Measurements from ENCODE around the gene PA2G4.
A peak's percentile ranks its signal among the peaks of the same experiment; 100 is the strongest.

PA2G4 gene

GRCh38 chr12:56118688-56119357, 14.5 kb downstream of the PA2G4 start:
- in situ Hi-C loops (cut with HindIII; ENCODE audit: low pct_ligation_motif_present, low pct_unique_long_range_greater_than_20kb, low sequenced_read_pairs) = loop anchor here (5.0 kb wide), 1 partner anchor 68 kb away; the partner anchor contains the start of gene SMARCC2
- DNase-seq = no peak

DNA sequence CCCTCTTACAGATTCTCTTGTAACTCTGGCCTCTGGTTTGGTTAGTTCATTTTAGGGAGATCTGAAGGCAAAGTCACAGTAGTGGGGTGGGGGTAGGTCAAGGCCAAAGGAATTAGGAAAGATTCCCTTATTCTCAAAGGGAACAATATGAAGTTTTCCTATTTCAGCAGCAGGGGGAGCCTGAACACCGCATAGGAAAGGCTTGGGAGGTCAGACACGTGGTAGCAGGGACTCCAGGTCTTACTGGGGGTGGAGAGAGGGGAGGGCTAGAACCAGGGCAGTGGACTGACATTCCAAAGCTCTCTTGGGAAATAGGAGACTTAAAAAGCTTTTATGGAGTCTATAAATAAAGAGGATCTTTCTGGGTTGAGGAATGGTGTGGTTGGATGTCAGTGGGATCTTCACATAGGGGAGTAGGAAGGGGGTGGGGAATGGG, 15.0 kb downstream of the PA2G4 start:
- peak; percentile 96 for DNase-seq
- in situ Hi-C loops (cut with HindIII; ENCODE audit: low pct_ligation_motif_present, low pct_unique_long_range_greater_than_20kb, low sequenced_read_pairs) = loop anchor here (5.0 kb wide), 1 partner anchor 68 kb away; the partner anchor contains the start of gene SMARCC2

- in situ Hi-C loops (cut with HindIII; ENCODE audit: low pct_ligation_motif_present, low pct_unique_long_range_greater_than_20kb, low sequenced_read_pairs) = no loop called here
- DNase-seq = peak; percentile 46
These were observed 15.9 kb downstream of the PA2G4 start for GRCh38 chr12:56120158-56120846.

DNA sequence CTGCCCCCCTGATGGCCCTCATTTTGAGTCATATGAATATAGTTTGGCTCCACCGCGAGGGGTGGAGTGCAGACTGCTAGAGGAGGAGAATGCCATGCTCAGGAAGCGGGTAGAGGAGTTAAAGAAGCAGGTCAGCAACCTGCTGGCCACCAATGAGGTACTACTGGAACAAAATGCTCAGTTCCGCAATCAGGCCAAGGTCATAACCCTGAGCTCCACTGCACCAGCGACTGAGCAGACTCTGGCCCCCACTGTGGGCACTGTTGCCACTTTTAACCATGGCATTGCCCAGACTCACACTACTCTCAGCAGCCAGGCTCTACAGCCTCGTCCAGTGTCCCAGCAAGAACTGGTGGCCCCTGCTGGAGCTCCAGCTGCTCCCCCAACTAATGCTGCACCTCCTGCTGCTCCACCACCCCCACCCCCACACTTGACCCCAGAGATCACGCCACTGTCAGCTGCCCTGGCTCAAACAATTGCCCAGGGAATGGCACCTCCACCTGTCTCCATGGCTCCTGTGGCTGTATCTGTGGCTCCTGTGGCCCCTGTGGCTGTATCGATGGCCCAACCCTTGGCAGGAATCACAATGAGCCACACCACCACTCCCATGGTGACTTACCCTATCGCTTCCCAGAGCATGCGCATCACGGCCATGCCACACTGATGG, 17.0 kb downstream of the PA2G4 start:
- in situ Hi-C loops (cut with HindIII; ENCODE audit: low pct_ligation_motif_present, low pct_unique_long_range_greater_than_20kb, low sequenced_read_pairs) = no loop called here
- no peak for DNase-seq

DNA sequence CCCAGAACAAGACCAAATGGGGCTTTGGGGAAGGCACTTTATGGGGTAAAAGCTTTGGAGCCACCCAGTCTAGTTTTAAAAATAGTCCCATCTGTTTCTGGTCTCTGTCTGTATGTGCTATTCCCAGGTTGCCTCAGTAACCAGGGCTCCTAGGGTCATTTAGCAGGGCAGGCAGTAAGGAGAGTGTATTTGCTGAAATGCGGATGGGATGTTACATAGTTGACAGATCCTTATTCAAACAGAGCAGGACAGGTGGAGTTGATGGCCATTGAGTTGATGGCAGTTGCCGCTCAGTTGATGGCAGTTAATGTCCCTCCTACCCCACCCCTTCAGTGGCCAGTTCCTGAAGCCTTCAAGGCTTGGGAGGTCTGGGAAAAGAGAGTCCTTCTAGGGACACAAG, 18.3 kb downstream of the PA2G4 start:
- no peak for DNase-seq
- in situ Hi-C loops (cut with HindIII; ENCODE audit: low pct_ligation_motif_present, low pct_unique_long_range_greater_than_20kb, low sequenced_read_pairs) = no loop called here

GRCh38 chr12:56124133-56124532, 19.8 kb downstream of the PA2G4 start:
- no peak for DNase-seq
- in situ Hi-C loops (cut with HindIII; ENCODE audit: low pct_ligation_motif_present, low pct_unique_long_range_greater_than_20kb, low sequenced_read_pairs) = no loop called here

DNA sequence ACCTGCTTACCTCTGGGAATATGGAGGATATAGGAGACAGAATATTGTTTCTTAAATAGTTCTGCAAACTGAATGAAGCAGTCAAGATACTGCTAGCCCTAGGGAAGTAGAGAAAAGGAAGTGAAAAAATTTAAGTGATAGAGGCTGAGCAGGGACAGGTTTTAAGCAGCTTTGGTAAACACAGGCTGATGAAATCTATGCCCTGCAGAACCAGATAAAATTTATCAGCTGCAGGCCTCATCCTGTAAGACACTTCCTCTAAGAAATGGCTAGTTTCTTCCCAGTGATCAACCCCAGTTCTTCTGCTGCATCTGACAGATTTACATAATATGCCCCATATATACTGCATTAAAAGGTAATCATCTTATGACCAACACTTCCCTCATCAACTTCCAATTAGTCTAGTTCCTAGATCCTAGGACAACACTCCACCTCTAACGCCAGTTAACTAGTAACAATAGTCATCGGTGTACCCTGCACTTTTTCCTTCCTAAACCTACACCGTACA, 22.4 kb downstream of the PA2G4 start:
- in situ Hi-C loops (cut with HindIII; ENCODE audit: low pct_ligation_motif_present, low pct_unique_long_range_greater_than_20kb, low sequenced_read_pairs) = no loop called here
- no peak for DNase-seq

DNA sequence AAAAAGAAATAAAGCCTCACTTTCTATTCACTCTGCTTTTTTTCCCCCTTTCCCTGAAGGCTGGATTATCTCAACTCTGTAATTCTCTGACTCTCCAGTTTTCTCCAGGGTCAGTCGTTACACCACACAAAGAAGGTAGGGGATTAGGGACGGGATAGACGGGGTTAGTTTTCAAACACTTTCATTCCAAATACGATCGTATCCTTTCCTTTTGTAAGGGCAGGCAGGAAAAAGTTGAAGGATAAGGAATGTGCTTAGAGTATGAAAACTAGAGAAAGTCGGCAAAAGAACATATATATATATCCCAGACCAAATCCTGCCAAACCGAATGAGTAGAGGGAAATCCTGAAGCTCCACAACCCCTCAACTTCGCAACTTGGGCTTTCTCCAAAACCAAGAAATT, 23.1 kb downstream of the PA2G4 start:
- in situ Hi-C loops (cut with HindIII; ENCODE audit: low pct_ligation_motif_present, low pct_unique_long_range_greater_than_20kb, low sequenced_read_pairs) = no loop called here
- DNase-seq = no peak

DNA sequence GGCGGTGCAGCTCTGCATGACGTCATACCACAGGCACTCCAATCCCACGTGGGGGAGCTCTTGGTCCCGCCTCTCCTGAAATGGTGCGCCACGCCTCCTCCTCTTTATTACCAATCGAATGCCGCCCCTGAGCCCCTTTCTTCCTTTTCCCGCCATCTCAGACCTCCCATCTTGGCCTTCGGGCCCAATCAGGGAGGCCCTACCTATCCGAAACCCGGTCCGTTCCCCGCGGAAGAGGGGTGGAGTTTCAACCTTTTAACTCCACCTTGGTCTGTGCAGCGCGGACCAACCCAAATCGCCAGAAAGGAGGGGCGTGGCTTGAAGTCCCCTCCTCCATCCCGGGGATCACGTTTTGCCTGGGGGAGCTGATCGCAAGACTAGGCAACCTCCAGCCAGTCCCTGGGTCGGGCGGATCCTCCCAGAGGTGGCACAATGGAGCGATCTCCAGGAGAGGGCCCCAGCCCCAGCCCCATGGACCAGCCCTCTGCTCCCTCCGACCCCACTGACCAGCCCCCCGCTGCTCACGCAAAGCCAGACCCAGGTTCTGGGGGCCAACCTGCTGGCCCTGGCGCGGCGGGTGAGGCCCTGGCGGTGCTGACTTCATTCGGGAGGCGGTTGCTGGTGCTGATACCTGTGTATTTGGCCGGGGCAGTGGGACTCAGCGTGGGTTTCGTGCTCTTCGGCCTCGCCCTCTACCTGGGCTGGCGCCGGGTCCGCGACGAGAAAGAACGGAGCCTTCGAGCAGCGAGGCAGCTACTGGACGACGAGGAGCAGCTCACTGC, 23.7 kb downstream of the PA2G4 start, which contains the start of gene ESYT1:
Gene ESYT1 (plus strand): TSS at position 380 of the 782 bp plus-strand sequence. CDS start 53 bp downstream, at position 433.
- in situ Hi-C loops (cut with HindIII; ENCODE audit: low pct_ligation_motif_present, low pct_unique_long_range_greater_than_20kb, low sequenced_read_pairs) = no loop called here
- peak; percentile 100 for DNase-seq

GRCh38 chr12:56128670-56129205, 24.4 kb downstream of the PA2G4 start:
- in situ Hi-C loops (cut with HindIII; ENCODE audit: low pct_ligation_motif_present, low pct_unique_long_range_greater_than_20kb, low sequenced_read_pairs) = no loop called here
- DNase-seq = peak; percentile 34

DNA sequence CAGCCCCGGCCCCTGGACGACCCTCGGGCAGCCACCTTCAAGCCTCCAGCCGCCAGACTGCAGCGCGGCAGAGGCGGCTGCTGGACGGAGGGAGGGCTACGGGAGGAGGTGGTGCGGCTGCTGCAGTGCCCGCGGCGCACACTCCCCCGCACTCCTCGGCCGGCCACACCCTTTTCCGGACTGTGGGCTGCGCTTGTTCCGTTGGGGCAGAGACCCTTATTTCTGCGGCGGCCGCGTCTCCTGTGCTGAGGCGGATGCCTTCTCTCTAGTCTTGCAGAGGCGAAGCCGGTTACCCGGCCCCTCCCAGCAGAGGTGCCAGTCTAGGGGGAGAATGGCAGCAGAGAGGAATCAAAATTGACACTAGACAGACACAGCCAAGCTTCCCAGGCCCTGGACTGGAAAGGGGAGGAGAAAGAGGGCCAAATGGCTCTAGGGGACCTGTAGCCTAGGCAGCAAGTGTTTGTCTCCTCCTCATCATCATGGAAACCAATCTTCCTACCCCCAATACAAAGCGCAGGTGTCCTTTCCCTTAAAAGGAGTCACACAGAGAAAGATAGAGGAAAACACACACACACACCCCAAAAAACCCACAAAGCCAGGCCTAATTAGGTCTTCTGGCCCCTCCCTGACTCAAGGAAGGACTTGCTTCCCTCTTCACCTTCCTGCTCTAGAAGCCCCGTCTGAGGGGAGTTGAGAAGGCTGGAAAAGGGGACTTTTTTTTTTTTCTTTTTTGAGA, 25.0 kb downstream of the PA2G4 start:
- DNase-seq = peak; percentile 65
- in situ Hi-C loops (cut with HindIII; ENCODE audit: low pct_ligation_motif_present, low pct_unique_long_range_greater_than_20kb, low sequenced_read_pairs) = no loop called here

DNA sequence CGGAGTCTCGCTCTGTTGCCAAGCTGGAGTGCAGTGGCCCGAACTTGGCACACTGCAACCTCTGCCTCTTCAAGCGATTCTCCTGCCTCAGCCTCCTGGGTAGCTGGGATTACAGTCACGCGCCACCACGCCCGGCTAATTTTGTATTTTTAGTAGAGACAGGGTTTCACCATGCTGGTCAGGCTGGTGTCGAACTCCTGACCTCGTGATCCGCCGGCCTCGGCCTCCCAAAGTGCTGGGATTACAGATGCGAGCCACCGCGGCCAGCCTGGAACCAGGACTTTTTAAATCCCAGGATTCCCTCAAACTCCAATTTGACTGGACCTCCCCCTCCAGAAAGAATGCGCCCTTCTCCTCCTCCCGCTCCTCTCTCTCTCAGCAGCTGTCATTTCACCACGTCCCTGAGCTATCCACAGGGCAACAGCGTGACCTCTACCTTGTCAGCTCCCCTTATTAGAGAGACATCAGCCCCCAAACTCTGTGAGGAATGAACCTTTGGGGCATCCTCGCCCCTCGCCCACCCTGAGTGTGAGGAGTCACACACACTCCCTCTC, 25.7 kb downstream of the PA2G4 start:
- in situ Hi-C loops (cut with HindIII; ENCODE audit: low pct_ligation_motif_present, low pct_unique_long_range_greater_than_20kb, low sequenced_read_pairs) = no loop called here
- DNase-seq = no peak

- in situ Hi-C loops (cut with HindIII; ENCODE audit: low pct_ligation_motif_present, low pct_unique_long_range_greater_than_20kb, low sequenced_read_pairs) = no loop called here
These were observed 26.5 kb downstream of the PA2G4 start for GRCh38 chr12:56130876-56131275.

GRCh38 chr12:56134897-56135296, 30.5 kb downstream of the PA2G4 start:
- in situ Hi-C loops (cut with HindIII; ENCODE audit: low pct_ligation_motif_present, low pct_unique_long_range_greater_than_20kb, low sequenced_read_pairs) = no loop called here
- no peak for DNase-seq

More at GRCh38 chr12:56130876-56131275, 26.5 kb downstream of the PA2G4 start:
- no peak for DNase-seq

DNA sequence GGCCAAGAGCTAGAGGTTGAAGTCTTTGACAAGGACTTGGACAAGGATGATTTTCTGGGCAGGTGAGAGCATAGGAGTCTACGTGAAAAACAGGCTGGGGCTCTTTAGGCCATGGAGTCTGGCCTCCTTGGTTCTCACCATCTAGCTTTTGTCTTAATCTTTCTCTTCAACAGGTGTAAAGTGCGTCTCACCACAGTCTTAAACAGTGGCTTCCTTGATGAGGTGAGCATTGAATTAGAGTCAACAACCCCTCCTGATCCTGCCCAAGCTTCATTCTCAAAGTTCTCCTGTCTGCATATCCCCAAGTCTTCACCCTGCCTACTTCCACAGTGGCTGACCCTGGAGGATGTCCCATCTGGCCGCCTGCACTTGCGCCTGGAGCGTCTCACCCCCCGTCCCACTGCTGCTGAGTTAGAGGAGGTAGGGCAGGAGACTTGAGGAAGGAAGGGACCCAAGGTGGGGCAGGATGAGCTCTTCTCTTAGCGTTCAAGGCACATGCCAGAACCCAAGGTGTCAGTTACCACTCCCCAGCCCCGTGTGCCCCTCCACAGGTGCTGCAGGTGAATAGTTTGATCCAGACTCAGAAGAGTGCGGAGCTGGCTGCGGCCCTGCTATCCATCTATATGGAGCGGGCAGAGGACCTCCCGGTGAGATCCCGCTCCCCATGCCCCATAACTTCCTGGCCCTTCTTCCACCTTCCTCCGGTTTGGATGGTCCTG, 33.7 kb downstream of the PA2G4 start:
- DNase-seq = no peak
- in situ Hi-C loops (cut with HindIII; ENCODE audit: low pct_ligation_motif_present, low pct_unique_long_range_greater_than_20kb, low sequenced_read_pairs) = no loop called here

DNA sequence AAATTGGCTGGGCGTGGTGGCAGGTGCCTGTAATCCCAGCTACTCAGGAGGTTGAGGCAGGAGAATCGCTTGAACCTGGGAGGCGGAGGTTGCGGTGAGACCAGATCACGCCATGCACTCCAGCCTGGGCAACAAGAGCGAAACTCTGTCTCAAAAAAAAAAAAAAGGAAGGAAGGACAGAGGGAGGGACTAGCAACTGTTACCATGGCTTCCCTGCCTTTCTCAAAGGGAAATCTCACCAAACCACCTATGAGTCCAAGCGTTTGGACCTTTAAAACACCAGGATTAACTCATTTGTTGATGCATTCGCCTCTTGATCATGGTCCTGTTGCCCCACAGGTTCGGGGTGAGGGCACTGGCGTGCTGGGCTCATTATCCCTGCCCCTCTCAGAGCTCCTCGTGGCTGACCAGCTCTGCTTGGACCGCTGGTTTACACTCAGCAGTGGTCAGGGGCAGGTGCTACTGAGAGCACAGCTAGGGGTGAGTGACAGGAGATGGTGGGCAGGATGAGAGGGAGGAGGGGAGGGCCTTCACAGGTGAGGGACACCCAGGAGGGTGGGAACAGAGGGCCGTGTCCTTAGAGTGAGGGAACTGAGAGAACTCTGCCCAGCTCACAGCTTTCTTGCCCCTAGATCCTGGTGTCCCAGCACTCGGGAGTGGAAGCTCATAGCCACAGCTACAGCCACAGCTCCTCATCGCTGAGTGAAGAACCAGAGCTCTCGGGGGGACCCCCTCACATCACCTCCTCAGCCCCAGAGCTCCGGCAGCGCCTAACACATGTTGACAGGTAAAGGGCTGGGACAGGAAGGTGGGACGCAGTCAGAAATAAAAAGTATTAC, 37.8 kb downstream of the PA2G4 start:
- no peak for DNase-seq
- in situ Hi-C loops (cut with HindIII; ENCODE audit: low pct_ligation_motif_present, low pct_unique_long_range_greater_than_20kb, low sequenced_read_pairs) = no loop called here
